ENCODE data around the gene AK2.

Gene AK2

GRCh38 chr1:32972814-32973428 is 63.8 kb downstream of the AK2 start:
- no peak for DNase-seq (ENCODE audit: low read depth)

- no peak for DNase-seq (ENCODE audit: low read depth)
Observed at GRCh38 chr1:32971576-32971975, 65.1 kb downstream of the AK2 start.

DNA sequence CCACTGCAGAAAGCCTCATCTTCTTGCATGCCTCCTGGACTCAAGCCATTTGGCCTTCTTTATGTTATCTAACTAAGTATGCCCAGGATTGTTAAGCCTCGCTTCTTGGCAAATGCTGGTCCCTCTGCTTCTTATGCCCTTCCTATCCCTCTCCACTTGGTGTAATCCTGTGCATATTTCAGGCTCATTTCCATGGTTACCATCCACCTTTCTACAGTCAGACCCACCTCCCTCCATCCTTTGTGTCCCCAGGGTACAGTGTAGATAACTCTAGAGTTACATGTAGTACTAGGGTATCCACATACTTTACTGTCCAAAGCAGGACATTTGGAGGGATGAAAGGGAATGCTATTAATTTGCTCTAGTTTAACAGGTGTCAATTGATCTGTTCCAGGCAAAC is 65.5 kb downstream of the AK2 start:
- DNase-seq (ENCODE audit: low read depth) = no peak

DNA sequence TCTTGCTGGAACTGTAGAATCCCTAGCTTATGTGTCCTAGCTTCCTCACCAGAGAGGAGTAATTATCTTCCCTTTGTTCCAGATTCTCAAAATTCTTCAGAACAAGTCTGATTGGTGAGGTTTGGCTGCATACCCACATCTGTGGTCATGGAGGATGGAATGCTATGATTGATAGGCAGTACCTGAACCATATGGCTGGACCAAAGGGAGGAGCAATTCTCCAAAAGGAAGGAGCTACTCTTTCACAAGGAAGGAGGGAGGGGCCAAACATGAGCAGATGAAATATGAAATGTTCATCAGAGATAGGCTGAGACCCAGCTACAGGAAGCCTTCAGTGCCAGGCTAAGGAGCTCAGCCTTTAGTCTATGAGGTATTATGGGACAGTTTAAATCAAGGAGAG is 67.1 kb downstream of the AK2 start:
- no peak for DNase-seq (ENCODE audit: low read depth)

GRCh38 chr1:32967888-32968568 is 68.7 kb downstream of the AK2 start:
- no peak for DNase-seq (ENCODE audit: low read depth)

DNA sequence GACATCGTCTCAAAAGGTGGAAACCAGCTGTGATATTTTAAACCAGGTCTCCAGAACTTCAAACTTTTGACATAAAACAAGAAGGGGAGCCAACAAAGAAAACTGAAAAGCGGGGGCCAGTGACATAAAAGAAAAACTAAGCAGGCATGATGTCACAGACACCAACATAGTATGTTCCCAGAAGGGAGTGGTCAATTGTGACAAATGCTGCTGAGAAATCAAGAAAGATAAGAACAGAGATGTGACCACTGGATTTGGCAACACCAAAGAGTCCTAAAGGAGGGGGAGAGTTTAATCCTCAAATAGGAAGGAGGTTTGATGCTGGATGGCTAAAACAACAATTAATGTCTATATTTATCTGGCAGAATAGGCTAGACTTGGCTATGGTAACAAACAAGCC is 69.8 kb downstream of the AK2 start:
- no peak for DNase-seq (ENCODE audit: low read depth)

DNA sequence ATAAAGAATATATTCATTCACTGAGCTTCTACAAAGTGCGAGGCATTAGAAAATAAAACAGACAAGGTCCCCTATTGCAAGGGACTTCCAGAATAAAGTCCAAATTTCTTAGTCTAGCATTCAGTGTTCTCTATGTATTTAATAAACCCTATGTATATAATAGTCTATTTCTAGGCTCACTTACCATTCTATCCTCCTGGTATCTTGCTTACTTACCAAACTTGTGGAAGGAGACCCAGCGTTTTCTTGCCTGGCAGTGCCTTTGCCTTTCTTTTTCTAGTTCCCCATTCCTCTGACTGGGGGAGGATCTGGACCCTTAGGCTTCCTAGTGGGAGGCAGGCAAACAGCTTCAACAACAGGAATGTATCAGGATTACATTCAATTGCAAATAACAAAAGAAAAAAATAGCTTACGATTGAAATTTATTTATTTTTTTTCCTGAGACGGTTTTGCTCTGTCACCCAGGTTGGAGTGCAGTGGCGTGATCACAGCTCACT is 71.4 kb downstream of the AK2 start:
- no peak for DNase-seq (ENCODE audit: low read depth)

DNA sequence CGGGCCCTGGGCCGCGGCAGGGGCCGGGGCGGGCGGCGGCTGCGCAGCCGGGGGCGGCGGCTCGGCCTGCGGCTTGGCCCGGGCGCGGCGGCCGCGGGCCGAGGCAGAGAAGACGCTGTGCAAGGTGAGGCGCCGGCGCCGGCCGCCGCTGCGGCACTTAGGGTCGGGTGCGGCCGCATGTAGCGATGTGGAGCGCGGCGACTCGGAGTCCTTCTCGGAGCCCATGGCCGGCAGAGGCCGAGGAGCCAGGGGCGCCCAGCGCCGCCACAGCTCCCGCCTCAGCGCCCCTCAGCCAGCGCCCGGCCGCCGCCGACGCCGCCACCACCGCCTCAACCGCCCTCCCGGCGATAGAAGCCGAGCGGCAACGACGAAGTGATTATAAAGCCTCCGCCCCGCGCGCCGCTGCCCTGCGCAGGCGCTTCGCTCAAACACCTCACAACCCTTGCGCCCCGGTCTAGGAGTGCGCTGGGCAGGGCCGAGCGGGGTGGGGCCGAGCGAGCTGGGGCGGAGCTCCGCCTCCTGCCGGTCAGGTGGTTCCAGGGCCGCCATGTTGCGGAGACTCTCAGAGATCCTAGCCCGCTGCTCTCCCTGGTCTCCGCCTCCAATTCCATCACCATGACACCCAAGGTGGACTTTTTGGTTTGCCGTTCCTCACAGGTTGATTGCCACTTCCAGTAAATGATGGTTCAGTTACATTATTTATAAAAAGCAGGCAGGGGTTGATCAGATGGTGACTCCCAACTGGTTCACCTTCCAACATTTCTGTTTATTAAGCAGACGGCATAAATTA is 72.0 kb downstream of the AK2 start, which contains the start of gene RNF19B:
Gene RNF19B (minus strand): TSS at position 349 of the 790 bp plus-strand sequence. CDS start 124 bp downstream, at position 225.
- peak; percentile 92 for DNase-seq (ENCODE audit: low read depth)

DNA sequence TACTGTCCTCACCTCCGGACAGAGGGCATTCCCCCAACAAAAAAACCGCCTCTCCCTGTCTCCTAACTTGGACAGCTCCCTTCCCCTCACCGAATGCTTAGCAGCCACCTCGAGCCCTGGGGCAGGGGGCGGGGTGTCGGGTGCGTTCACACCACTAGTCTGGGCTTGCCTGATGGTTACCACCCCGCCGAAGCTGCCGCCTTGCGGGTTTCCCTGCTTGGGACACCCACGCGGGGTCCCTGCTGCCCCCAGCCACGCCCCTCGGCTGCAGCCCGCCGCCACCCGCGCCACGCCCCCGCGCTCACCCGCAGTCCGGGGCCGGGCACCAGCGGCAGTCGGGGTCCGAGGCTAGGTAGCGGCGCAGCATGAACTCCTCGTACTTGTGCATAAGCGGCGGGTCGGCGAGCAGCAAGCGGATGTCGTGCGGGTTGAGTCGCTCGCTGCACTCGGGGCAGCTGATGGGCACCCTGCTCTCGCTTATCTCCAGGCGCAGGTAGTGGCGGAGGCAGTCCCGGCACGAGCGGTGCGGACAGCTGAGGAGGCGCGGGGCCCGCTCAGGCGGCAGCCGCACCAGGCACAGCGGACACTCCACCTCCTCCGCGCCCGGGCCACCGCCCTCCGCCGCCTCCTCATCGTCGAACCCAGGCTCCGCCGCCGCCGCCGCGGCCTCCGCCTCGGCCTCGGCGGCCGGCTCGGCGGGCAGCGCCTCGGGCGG is 72.8 kb downstream of the AK2 start:
- DNase-seq (ENCODE audit: low read depth) = peak; percentile 37

- DNase-seq (ENCODE audit: low read depth) = no peak
Observed at GRCh38 chr1:32962248-32962896, 74.3 kb downstream of the AK2 start.

- DNase-seq (ENCODE audit: low read depth) = no peak
Observed at GRCh38 chr1:32960819-32961355, 75.8 kb downstream of the AK2 start.

DNA sequence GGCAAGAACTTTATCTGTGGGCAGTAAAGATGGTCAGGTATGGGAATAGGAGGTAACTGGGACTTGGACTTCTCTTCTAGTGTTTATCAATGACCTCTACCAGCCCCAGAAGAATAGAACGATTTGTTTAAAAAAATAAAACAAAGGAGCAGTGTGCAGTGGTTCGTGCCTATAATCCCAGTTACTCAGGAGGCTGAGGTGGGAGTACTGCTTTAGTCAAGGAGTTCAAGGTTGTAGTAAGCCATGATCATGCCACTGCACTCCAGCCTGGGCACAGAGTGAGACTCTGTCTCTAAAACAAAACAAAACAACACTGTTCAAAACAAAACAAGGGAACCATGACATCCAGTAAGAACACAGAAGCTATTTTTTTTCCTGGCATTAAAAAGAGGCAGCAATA is 76.3 kb downstream of the AK2 start:
- no peak for DNase-seq (ENCODE audit: low read depth)

DNA sequence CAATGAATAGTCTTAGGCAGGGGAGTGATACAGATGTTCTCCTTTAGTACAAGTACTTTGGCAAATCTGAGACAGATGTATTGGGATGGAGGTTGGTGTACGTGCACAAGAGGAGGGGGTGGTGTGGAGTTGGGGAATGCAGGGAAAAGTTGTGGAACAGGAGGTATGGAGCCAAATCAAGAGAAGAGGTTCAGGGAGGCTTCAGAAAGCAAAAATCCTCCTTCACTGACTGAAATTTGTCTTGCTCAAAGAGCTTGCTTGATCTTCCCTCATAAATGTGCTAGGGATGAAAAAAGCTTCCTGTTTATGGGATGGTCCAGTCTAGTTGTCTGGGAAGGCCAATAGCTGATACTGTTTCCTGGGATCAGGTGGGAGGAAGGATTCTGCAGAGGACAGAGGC is 77.9 kb downstream of the AK2 start:
- DNase-seq (ENCODE audit: low read depth) = no peak

Measured in stimulated activated CD4-positive, alpha-beta T cell treated with anti-CD3 and anti-CD28 coated beads, Interleukin-2, amount 100 ng/mL, for 4 hours (primary cell).